Fibroblast of skin of scalp (primary cell): ENCODE data around the gene COG5.
A peak's percentile ranks its signal among the peaks of the same experiment; 100 is the strongest.

Source experiments
- DNase-seq: peaks from one replicate; pipeline ENCODE4 v3.0.0-alpha.2; 2013

Gene COG5

GRCh38 chr7:107321611-107322010, 242.1 kb downstream of the COG5 start:
- DNase-seq, result no peak

GRCh38 chr7:107319724-107320228, 243.9 kb downstream of the COG5 start:
- no peak for DNase-seq

- DNase-seq, result peak; percentile 17
Measured at GRCh38 chr7:107318523-107319160, 245.1 kb downstream of the COG5 start.

GRCh38 chr7:107315716-107316220, 248.0 kb downstream of the COG5 start:
- no peak for DNase-seq

- no peak for DNase-seq
Measured at GRCh38 chr7:107313355-107313754, 250.4 kb downstream of the COG5 start.

- DNase-seq, result no peak
Measured at GRCh38 chr7:107312418-107312817, 251.3 kb downstream of the COG5 start.

- no peak for DNase-seq
Measured at GRCh38 chr7:107309296-107309695, 254.4 kb downstream of the COG5 start.

- DNase-seq, result no peak
Measured at GRCh38 chr7:107304636-107305035, 259.1 kb downstream of the COG5 start.

- DNase-seq, result no peak
Measured at GRCh38 chr7:107304063-107304462, 259.7 kb downstream of the COG5 start.

GRCh38 chr7:107302250-107302847, 261.4 kb downstream of the COG5 start:
- no peak for DNase-seq

GRCh38 chr7:107294182-107294581, 269.5 kb downstream of the COG5 start:
- no peak for DNase-seq

- DNase-seq, result no peak
Measured at GRCh38 chr7:107292591-107292990, 271.1 kb downstream of the COG5 start.

GRCh38 chr7:107291434-107291833, 272.3 kb downstream of the COG5 start:
- DNase-seq, result no peak

- no peak for DNase-seq
Measured at GRCh38 chr7:107286751-107287621, 276.7 kb downstream of the COG5 start.

- DNase-seq, result no peak
Measured at GRCh38 chr7:107284911-107285479, 278.7 kb downstream of the COG5 start.

- no peak for DNase-seq
Measured at GRCh38 chr7:107277331-107277730, 286.4 kb downstream of the COG5 start.

GRCh38 chr7:107276220-107276827, 287.4 kb downstream of the COG5 start:
- DNase-seq, result no peak

GRCh38 chr7:107274506-107274905, 289.2 kb downstream of the COG5 start:
- no peak for DNase-seq

GRCh38 chr7:107269790-107270189, 293.9 kb downstream of the COG5 start:
- DNase-seq, result no peak

GRCh38 chr7:107268594-107268993, 295.1 kb downstream of the COG5 start:
- DNase-seq, result no peak

GRCh38 chr7:107267138-107267537, 296.6 kb downstream of the COG5 start:
- DNase-seq, result no peak

- no peak for DNase-seq
Measured at GRCh38 chr7:107264723-107265122, 299.0 kb downstream of the COG5 start.
